ENCODE results near the gene SYCP2.

The SYCP2 gene

DNA sequence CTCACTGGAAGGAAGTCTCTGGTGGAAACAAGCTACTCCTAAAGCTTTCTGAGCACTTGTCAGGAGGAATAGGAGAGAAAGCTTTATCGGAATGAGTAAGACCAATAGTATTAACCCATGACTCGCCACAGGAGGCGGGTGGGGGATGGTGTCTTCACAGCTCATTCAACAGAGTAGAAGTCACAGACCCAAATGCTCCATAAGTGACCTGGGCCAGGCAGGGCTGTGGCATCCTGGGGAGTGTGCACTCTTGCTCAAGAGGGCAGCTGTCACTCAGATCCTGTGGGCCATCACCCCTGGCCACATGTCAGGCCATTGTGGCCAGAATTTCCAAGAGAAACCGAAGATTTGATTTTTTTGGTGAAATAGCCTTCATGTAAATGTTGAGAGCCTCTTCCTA lies 116.0 kb downstream of the SYCP2 start:
- FAIRE-seq (no peak), DNase-seq (ENCODE audit: insufficient read length, low spot score) (no peak)
- TF ChIP-seq, protein P1, sequence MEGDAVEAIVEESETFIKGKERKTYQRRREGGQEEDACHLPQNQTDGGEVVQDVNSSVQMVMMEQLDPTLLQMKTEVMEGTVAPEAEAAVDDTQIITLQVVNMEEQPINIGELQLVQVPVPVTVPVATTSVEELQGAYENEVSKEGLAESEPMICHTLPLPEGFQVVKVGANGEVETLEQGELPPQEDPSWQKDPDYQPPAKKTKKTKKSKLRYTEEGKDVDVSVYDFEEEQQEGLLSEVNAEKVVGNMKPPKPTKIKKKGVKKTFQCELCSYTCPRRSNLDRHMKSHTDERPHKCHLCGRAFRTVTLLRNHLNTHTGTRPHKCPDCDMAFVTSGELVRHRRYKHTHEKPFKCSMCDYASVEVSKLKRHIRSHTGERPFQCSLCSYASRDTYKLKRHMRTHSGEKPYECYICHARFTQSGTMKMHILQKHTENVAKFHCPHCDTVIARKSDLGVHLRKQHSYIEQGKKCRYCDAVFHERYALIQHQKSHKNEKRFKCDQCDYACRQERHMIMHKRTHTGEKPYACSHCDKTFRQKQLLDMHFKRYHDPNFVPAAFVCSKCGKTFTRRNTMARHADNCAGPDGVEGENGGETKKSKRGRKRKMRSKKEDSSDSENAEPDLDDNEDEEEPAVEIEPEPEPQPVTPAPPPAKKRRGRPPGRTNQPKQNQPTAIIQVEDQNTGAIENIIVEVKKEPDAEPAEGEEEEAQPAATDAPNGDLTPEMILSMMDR (IDR thresholded peaks at IDR 0.05; ENCODE audit: insufficient read depth, missing control alignments): no peak

DNA sequence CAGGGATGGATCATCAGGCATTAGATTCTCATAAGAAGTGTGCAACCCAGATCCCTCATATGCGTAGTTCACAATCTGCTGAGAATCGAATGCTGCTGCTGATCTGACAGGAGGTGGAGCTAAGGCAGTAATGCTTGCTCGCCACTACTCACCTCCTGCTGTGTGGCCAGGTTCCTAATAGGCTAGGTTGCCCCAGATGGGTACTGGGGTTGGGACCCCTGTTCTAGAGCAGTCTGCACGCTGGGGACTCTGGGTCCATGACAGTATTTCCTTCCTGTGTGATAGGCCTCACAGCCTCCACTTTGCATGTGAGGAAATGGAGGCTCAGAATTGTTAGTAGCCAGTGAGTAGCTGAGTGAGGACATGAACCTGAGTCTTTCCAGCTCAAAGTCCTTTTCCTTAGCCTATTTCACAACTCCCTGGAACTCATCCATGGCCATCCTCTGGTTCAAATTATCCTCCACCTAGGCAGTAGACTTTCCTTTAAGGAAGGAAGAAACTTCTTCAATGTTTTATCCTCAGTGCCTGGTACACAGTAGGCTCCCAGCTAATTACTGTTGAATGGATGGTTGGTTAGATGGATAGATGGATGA lies 117.2 kb downstream of the SYCP2 start:
- FAIRE-seq (no peak), DNase-seq (ENCODE audit: insufficient read length, low spot score) (no peak)
- TF ChIP-seq, protein P1 (IDR thresholded peaks at IDR 0.05; ENCODE audit: insufficient read depth, missing control alignments): no peak

DNA sequence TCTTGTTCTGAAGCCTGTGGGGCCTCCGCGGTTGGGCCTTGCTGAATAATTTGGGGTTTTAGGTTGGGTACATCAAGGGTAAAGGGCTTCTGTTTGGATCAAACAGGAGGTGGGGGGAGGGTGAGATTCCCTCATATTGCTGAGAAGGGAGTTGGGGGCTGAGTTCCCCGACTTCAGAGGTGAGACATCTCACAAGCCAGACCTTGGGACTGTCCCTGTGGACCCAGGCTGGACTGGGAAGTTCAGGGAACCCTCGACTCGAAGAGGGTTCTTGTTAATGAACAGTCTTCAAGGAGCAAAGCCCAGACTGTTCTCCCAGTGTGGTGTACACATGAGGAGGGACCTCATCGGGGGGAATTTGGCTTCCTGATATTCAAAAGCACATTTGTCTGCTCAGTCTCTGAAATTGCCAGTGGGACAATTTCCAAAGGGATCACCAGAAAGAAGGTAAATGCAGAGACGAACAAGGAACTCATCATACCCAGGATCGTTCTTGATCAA lies 118.5 kb downstream of the SYCP2 start:
- no peak for DNase-seq (ENCODE audit: insufficient read length, low spot score)
- no peak for FAIRE-seq
- TF ChIP-seq, protein P1 (IDR thresholded peaks at IDR 0.05; ENCODE audit: insufficient read depth, missing control alignments): no peak

DNA sequence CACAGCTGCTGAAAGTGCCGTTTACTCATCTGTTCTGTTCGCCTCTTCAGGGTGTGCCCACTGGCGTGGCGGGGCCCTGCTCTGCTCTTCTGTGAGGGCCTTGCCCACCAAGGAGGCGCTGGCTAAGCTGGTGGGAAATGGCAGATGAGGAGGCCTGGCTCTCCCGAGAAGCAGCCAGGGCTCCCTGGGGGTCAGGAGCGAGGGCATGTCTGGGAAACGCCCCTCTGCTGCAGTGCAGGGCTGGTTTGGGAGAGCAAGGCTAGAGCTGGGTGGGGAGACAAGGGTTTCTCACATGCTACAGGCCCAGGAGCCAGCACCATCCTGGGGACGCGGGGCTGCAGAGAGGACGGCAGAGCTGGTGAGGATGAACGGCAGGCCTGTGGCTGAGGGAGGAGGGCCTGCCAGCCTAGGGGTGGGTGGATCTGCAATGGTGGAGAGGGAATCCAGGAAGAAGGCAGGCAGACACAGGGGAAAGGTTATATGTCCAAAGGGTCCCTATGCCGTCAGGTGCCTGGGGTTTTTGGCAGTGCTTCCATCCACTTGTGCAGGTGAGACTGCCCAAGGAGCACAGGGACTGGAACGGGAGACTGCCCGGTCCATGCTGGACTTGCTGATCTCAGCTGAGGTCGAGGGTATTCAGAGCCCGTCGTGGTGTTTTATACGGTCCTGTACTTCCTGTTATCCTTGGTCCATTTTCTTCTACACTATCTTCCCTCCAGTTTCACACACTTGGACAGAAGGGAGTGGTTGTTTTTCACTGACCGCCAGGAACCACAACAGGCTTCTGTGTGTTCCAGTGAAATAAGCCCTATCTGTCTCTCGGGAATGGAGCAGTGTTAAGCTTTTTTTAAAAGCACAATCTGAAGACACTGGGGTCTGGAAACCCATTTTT lies 119.2 kb downstream of the SYCP2 start:
- DNase-seq (ENCODE audit: insufficient read length, low spot score) (no peak), FAIRE-seq (no peak)
- TF ChIP-seq, protein P1 (IDR thresholded peaks at IDR 0.05; ENCODE audit: insufficient read depth, missing control alignments): no peak

Measured in D721Med (cell line).